GOT3 (cell line): ENCODE results near the gene CDH11.

Source experiments
- DNase-seq: peaks from one replicate; lab custom pipeline; 2025; ENCODE audit warnings: mixed read lengths; lab: John Stamatoyannopoulos, UW

Gene CDH11

DNA sequence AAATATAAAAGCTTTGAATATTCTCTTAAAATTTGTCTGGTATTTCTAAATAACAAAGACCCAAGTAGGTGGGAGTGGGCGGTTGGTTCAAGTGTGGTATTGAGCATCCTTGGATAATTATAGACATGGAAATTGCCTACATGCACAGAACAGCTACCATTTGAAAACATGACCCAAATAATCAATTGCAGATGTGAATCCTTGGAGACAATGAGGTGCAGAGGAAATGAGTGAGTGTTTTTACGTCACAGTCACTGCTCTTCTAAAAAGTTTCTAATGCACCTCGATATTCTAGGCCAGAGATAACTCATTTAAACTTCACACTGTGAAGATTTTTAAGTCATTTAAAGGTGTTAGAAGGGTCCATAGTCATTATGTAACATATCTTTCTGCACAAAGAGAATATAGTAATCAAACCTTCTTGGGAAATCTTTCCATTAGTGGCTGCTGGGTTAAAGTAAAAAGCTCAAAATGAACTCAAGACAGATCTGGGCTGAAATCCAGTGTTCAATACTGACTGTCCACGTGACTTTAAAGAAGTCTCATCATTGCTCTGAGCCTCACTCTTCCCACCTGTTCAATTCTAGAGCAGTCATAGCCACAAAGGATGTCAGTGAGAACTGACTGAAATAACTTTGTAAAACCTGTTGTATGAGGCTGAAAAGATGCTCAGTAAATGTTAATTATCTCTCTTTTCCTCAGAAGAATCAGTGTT, 144.5 kb downstream of the CDH11 start:
- no peak for DNase-seq

- no peak for DNase-seq
These were observed 146.0 kb downstream of the CDH11 start for GRCh38 chr16:64975821-64976220.

- DNase-seq, result no peak
These were observed 147.5 kb downstream of the CDH11 start for GRCh38 chr16:64974381-64974780.

GRCh38 chr16:64973171-64973570, 148.7 kb downstream of the CDH11 start:
- no peak for DNase-seq

- no peak for DNase-seq
These were observed 150.7 kb downstream of the CDH11 start for GRCh38 chr16:64971171-64971570.

DNA sequence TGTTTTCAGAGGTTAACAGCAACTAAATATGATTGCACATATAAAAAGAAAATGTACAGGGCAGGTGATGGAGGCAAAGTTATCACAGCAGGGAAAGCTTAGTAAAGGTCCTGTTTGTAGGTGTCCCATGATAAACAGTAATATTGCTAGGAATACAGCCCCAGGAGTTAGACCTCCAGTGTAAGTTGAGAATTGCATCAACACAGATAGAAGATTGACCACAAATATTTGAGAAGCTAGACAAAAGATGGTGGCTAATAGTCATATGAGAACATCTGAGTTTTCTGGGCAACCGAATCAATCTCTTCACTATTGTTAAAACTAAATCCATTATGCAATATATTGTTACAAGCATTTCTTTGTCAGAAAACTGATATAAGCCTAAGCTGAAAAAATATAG, 152.6 kb downstream of the CDH11 start:
- DNase-seq, result no peak

- no peak for DNase-seq
These were observed 153.3 kb downstream of the CDH11 start for GRCh38 chr16:64968539-64968938.

DNA sequence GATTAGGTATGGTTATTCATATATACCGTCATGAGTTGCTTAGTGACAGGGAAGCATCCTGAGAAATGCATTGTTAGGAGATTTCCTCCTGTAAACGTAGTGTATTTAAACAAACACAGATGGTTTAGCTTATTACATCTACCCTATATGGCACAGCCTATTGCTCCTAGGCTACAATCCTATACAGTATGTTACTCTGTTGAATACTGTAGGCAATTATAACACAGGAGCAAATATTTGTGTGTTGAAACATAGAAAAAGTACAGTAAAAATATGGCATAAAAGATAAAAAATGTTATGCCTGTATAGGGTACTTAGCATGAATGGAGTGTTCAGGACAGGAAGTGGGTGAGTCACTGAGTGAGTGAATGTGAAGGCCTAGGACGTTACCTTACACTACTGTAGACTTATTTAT, 157.7 kb downstream of the CDH11 start:
- no peak for DNase-seq

- DNase-seq, result no peak
These were observed 159.1 kb downstream of the CDH11 start for GRCh38 chr16:64962786-64963185.

DNA sequence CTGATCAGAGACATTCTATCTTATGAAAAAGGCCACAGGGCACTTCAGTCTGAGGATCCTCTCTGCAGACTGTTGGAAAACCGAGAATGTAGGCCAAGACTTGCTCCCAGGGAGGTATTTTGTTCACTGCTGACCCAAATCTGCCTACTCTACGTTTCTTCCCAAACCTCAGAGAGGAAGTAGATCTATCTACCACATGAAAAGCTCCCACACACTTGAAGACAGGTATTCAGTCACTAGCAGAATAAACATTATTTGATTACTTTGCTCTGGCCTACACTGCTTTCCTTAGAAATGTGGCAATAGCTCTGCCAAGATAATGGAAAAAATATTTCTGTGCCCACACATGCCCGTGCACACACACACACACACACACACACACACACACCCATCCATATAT, 164.6 kb downstream of the CDH11 start:
- no peak for DNase-seq

DNA sequence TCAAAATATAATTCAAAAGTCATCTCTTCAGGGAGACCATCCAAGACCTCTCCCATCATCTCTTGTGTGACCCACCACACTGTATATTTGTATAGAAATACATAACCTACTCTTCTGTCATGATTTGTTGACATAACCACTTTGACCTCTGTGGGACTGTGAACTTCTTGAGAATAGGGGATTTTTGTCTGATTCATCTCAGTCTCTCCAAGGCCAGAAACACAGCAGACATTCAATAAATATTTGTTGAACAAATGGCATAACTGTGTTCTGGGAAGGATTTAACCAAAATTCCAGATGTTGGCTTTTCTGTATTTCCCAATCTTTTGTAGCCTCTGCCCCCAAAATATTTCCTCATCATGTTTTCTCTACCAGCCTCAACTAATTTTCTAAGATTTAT, 169.7 kb downstream of the CDH11 start:
- DNase-seq, result no peak

DNA sequence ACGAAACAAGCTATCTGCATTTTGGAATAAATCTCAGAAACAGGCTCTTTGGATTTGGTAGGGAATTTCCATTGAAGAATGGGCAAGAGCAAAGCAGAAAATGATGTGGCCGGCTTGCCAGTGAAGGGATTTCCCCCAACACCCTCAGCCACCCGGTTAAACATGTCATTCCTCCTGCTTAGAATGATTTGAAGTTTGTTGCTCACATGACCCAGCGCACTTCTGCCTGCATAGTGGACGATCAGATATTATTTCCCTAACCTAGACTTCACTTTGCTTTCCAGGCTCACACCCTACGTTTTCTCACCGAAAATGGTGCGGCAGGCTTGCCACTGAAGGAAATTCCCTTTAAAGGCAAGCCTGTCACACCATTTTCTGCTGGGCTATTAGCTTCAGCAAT, 170.7 kb downstream of the CDH11 start:
- no peak for DNase-seq

GRCh38 chr16:64950731-64951130, 171.1 kb downstream of the CDH11 start:
- no peak for DNase-seq

DNA sequence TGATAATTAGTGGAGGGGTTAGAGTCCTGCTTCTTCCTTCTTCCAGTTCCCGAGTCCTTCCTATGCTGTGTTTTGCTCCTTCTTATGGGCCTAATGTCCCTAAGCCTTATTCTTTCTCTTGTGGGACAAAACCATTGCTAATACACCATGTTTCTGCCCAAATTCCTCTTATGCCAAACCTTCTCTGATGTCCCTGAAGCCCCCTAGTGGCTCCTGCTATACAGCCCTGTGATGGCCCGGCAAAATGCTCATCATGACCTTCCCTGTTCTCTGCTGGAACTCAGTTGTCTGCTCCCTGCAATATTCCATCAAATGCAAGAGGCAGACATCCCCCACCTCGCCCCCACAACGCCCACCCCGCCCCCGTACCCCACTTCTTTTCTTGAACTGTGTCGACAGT, 171.6 kb downstream of the CDH11 start:
- DNase-seq, result no peak

DNA sequence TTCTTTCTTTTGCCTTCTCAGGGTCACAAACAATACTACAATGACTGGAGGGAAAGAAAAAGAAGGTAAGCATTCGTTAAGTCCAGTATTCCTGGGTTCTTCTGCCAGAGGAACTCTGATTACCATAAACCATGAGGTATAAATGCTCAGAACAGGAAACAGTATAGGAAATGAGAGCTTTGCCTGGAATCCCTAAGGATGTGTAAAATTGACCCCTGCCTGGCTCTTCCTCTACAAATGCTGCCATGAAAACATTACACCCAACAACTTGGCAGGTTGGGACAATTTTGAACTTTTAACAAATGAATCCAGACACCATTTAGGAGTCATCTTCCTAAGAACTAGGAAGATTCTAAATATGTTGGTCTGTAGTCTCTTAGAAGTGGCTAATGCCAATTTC, 173.8 kb downstream of the CDH11 start:
- no peak for DNase-seq

DNA sequence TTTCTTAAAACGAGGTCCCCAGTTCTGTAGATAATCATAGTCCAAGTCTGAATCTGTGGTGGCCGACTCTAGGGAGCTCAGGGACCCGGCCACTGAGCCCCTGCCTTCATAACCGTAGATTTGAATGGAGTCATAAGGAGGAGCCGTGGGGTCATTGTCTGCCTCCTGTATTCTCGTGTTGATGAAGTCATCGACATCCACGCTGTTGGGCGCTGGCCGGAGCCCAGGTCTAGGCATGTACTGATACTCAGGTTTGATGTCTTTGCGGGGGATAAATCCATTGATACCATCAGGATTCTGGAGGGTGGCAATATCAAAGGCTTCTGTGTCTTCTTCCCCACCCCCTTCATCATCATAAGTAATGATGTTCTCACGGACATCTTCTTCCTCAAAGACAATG, 174.2 kb downstream of the CDH11 start:
- DNase-seq, result no peak

GRCh38 chr16:64933885-64934284, 188.0 kb downstream of the CDH11 start:
- DNase-seq, result no peak

GRCh38 chr16:64926476-64926875, 195.4 kb downstream of the CDH11 start:
- DNase-seq, result no peak

GRCh38 chr16:64925166-64925565, 196.7 kb downstream of the CDH11 start:
- DNase-seq, result no peak

- DNase-seq, result no peak
These were observed 197.8 kb downstream of the CDH11 start for GRCh38 chr16:64924086-64924485.

DNA sequence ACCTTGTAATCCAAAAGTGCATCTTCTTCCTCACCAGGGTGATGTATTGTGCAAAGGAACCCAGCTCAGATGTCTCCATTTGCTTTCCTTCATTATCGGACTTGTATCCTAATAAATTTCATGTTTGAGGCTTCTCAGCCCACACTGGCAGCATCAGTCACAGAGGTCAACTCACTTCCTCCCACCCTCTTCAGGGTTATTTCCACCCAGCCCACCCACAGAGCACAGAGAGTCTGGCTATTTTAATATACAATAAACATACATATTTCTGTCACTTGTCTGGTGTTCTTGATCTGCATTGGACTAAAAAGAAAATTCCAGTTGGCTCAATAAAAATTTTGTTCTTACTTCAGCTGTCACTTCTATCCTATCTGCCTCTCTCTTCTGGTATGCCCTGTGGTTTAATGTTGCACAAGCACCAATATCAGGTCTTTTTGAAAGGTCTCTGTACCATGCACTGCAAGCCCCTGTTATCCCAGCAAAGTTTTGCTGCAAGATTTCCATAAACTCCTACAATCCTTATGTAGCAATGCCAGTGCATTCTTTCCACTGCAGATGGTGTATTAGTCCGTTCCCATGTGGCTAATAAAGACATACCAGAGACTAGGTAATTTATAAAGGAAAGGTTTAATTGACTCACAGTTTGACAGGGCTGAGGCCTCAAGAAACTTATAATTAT, 201.8 kb downstream of the CDH11 start:
- DNase-seq, result no peak

DNA sequence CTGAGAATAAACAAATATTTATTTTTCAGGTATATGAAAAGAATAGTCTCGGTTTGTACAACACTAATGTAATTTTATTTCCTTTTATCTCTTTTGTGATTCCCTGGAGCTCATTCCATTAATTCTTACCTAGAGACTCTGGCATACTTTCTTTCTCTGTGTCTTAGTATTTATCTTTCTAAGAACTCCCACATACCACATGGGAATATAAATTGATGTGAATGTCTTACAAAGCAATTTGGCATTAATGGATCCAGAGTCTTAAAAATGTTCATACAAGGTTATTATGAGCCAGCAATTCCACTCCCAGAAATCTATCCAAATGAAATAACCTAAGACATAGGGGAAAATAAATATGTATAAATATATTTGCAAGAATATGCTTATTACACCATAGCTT, 202.7 kb downstream of the CDH11 start:
- DNase-seq, result no peak

- no peak for DNase-seq
These were observed 205.8 kb downstream of the CDH11 start for GRCh38 chr16:64916051-64916450.

DNA sequence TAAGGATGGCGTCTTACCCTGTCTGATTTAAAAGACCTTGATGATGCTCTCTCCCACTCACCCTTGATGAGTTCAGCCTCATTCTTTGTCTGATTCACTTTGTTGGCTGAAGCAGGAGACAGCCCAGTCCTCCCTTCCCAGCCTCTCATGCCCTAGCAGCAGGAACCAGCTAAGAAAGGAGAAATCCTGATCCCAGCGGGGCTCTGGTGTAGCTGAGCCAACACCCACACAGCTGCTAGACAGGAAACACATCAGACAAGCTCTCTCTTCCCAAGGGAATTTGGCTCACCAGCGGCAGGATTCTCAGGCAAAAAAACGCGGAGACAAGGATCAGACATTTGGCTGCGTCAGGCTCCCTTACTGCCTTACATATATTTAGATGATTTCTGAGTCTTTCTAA, 211.5 kb downstream of the CDH11 start:
- DNase-seq, result no peak
